Effector memory CD4-positive, alpha-beta T cell (primary cell): Measurements from ENCODE around the gene ACACA.
"Not testable (repeated sequence)": the region's sequence is repeated elsewhere in the genome, so short reads cannot be mapped to it uniquely, and the experiment has no call there.

Experiments used
- DNase-seq, 3 donors: peaks; one replicate each; pipeline ENCODE4 v3.0.0-alpha.2; 2020
- H3K27ac ChIP-seq: 2 replicates; pipeline ENCODE4 v1.7.0; 2013; ENCODE audit warnings: mild to moderate bottlenecking, low read length, moderate library complexity; ENCODE audit not compliant: insufficient read depth, poor library complexity, severe bottlenecking
- H3K27me3 ChIP-seq: replicated peaks from 2 replicates; pipeline ENCODE4 v1.7.0; 2013; ENCODE audit warnings: mild to moderate bottlenecking, low read length; ENCODE audit not compliant: insufficient read depth, control insufficient read depth, poor library complexity, severe bottlenecking
- H3K36me3 ChIP-seq: 2 replicates; pipeline ENCODE4 v1.7.0; 2013; ENCODE audit warnings: mild to moderate bottlenecking, low read length, moderate library complexity; ENCODE audit not compliant: control insufficient read depth, insufficient read depth
- H3K4me1 ChIP-seq: 2 replicates; pipeline ENCODE4 v1.7.0; 2013; ENCODE audit warnings: low read length, mild to moderate bottlenecking; ENCODE audit not compliant: control insufficient read depth, insufficient read depth, poor library complexity, severe bottlenecking
- H3K4me3 ChIP-seq: 2 replicates; pipeline ENCODE4 v1.7.0; 2013; ENCODE audit warnings: low read length, low read depth, mild to moderate bottlenecking; ENCODE audit not compliant: insufficient read depth, poor library complexity, severe bottlenecking
- H3K9me3 ChIP-seq: 2 replicates; pipeline ENCODE4 v1.7.0; 2013; ENCODE audit warnings: mild to moderate bottlenecking, low read length, moderate library complexity; ENCODE audit not compliant: control insufficient read depth

Gene ACACA

DNA sequence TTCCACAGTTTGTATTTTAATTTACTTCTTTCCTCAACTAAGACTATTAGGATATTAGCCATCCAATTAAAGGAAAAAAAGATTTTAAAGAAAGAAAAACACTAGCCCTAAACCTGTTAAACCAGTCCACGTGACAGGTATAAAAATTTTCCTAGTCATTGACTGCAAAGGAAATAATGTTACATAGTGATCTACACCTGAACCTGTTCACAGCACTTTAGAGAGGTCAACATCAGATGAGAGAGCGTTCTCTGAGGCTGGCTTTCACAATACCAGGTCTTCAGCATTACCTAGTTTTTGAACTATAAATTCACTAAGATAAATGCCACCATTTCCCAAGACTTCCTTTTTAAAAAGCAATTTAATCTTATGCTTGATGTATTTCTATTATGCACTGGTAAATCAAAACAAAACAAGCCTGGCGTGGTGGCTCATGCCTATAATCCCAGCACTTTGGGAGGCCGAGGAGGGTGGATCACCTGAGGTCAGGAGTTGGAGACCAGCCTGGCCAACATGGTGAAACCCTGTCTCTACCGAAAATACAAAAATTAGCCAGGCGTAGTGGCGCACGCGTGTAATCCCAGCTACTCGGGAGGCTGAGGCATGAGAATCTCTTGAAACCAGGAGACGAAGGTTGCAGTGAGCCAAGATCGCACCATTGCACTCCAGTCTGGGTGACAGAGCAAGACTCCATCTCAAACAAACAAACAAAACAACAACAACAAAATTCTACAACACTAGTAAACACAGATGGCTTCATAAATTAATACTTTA, 49.7 kb downstream of the ACACA start:
- H3K36me3 ChIP-seq, H3K27ac ChIP-seq, H3K27me3 ChIP-seq, H3K9me3 ChIP-seq, H3K4me3 ChIP-seq, DNase-seq: not testable (repeated sequence)
- peaks cover 18% of the 10 kb centered on the region for H3K4me1 ChIP-seq

DNA sequence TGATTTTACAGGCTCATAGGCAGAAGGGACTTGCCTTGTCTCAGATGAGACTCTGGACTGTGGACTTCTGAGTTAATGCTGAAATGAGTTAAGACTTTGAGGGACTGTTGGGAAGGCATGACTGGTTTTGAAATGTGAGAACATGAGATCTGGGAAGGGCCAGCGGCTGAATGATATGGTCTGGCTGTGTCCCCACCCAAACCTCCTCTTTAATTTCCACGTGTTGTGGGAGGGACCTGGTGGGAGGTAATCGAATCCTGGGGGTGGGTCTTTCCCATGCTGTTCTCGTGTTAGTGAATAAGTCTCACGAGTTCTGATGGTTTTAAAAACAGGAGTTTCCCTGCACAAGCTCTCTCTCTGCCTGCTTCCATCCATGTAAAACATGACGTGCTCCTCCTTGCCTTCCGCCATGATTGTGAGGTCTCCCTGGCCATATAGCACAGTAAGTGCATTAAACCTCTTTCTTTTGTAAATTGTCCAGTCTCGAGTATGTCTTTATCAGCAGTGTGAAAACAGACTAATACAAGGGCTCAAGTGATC, 59.7 kb downstream of the ACACA start:
- not testable (repeated sequence) for H3K27ac ChIP-seq

GRCh38 chr17:37344519-37344918, 62.1 kb downstream of the ACACA start:
- Histone ChIP-seq H3K36me3 (no peaks in the 10 kb centered on the region), H3K9me3 (no peaks in the 10 kb centered on the region), H3K4me3 (no peak overlapping the region), H3K4me1 (no peaks in the 10 kb centered on the region), H3K27ac (no peak overlapping the region), H3K27me3 (no peaks in the 10 kb centered on the region)
- DNase-seq = no peak

More for the DNA sequence above, 59.7 kb downstream of the ACACA start:
- not testable (repeated sequence) for H3K9me3 ChIP-seq, H3K27me3 ChIP-seq, H3K36me3 ChIP-seq, H3K4me3 ChIP-seq, DNase-seq, H3K4me1 ChIP-seq

GRCh38 chr17:37342589-37342988, 64.0 kb downstream of the ACACA start:
- H3K27me3 ChIP-seq = no peaks in the 10 kb centered on the region
- no peak overlapping the region for H3K4me3 ChIP-seq
- H3K36me3 ChIP-seq = no peaks in the 10 kb centered on the region
- H3K4me1 ChIP-seq = no peaks in the 10 kb centered on the region
- no peak overlapping the region for H3K27ac ChIP-seq
- H3K9me3 ChIP-seq = no peaks in the 10 kb centered on the region
- no peak for DNase-seq

DNA sequence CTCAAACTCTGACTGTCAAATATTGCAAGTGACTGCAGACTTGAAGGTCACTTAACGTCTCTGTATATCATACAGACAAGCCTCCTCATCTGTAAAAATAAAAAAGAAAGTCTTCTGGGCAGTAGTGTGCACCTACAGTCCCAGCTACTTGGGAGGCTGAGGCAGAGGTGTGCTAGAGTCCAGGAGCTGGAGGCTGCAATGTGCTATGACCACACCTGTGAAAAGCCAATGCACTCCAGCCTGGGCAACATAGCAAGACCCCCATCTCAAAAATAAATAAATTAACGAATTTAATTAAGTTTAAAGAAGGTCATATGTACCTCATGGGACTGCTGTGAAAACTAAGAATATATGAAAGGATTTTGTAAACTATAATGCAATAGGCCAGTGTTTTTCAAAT, 65.8 kb downstream of the ACACA start:
- H3K4me3 ChIP-seq = no peak overlapping the region
- H3K36me3 ChIP-seq = no peaks in the 10 kb centered on the region
- H3K27me3 ChIP-seq = no peaks in the 10 kb centered on the region
- H3K4me1 ChIP-seq = no peaks in the 10 kb centered on the region
- H3K9me3 ChIP-seq = no peaks in the 10 kb centered on the region
- no peak for DNase-seq
- no peak overlapping the region for H3K27ac ChIP-seq

DNA sequence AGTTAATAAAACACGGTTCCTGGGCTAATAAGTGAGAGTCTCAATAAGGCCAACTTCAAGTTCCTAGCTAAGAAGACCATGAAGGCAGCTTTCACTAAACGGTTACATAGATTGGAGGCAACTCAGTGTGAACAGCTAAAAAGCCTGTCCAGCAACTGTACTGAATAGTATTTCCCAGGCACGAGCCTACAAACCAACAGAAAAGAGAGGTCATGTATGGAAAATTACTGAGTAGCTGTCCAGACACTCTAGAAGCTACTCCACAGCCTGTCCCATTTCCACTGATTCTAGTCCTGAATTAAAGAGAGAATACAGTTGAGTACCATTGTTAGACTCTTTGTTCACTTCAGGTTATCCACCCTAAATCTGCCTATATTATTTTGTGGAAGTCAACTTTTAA, 67.3 kb downstream of the ACACA start:
- DNase-seq = no peak
- Histone ChIP-seq H3K9me3 (no peaks in the 10 kb centered on the region), H3K4me1 (no peaks in the 10 kb centered on the region), H3K27me3 (no peaks in the 10 kb centered on the region), H3K36me3 (no peaks in the 10 kb centered on the region), H3K4me3 (no peak overlapping the region), H3K27ac (no peak overlapping the region)

DNA sequence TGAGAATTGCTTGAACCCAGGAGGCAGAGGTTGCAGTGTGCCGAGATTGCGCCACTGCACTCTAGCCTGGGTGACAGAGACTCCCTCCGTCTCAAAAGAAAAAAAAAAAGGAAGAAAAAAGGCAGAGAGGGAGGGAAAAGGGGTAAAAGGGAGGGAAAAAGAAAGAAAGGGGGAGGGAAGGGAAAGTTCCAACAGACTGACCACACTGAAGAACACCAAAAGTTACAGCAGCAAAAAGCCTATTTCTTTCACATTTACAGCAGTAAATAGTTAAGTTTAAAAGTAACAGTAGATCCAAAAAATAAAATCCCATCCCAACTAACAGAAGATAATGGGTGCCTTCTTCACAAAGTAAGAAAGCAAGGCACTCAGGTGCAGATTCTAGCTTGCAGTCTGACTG, 67.8 kb downstream of the ACACA start:
- no peaks in the 10 kb centered on the region for H3K27me3 ChIP-seq
- DNase-seq = no peak
- H3K27ac ChIP-seq = no peak overlapping the region
- no peaks in the 10 kb centered on the region for H3K4me1 ChIP-seq
- no peaks in the 10 kb centered on the region for H3K36me3 ChIP-seq
- no peak overlapping the region for H3K4me3 ChIP-seq
- no peaks in the 10 kb centered on the region for H3K9me3 ChIP-seq

- Histone ChIP-seq H3K27ac (no peak overlapping the region), H3K27me3 (no peaks in the 10 kb centered on the region), H3K4me3 (no peak overlapping the region), H3K4me1 (no peaks in the 10 kb centered on the region), H3K9me3 (no peaks in the 10 kb centered on the region), H3K36me3 (peaks cover 7% of the 10 kb centered on the region)
- no peak for DNase-seq
These were observed 79.1 kb downstream of the ACACA start for GRCh38 chr17:37327341-37328090.

GRCh38 chr17:37322826-37323561, 83.6 kb downstream of the ACACA start:
- H3K36me3 ChIP-seq = no peaks in the 10 kb centered on the region
- H3K27ac ChIP-seq = no peak overlapping the region
- no peak overlapping the region for H3K4me3 ChIP-seq
- DNase-seq = no peak
- H3K27me3 ChIP-seq = no peaks in the 10 kb centered on the region
- no peaks in the 10 kb centered on the region for H3K9me3 ChIP-seq
- H3K4me1 ChIP-seq = no peaks in the 10 kb centered on the region
